Ishikawa (cell line): ENCODE data around the gene RPUSD4.

Experiments
- CEBPB ChIP-seq: IDR thresholded peaks from 2 replicates; pipeline ENCODE4 v1.6.1; 2012
- CREB1 ChIP-seq: IDR thresholded peaks from 2 replicates; pipeline ENCODE4 v1.6.1; 2012; ENCODE audit warnings: low read depth
- EGR1 ChIP-seq: IDR thresholded peaks from 2 replicates; pipeline ENCODE4 v1.6.1; 2012
- EP300 ChIP-seq: IDR thresholded peaks from 2 replicates; pipeline ENCODE4 v1.6.1; 2012; ENCODE audit warnings: borderline replicate concordance
- FOXM1 ChIP-seq: IDR thresholded peaks from 2 replicates; pipeline ENCODE4 v1.6.1; 2012; ENCODE audit warnings: low read depth, borderline replicate concordance
- NFIC ChIP-seq: IDR thresholded peaks from 2 replicates; pipeline ENCODE4 v1.6.1; 2012
- RAD21 ChIP-seq: IDR thresholded peaks from 2 replicates; pipeline ENCODE4 v1.6.1; 2012; ENCODE audit warnings: low read depth
- TAF1 ChIP-seq: IDR thresholded peaks from 2 replicates; pipeline ENCODE4 v1.6.1; 2012; ENCODE audit warnings: low read depth, mild to moderate bottlenecking
- TCF12 ChIP-seq: IDR thresholded peaks from 2 replicates; pipeline ENCODE4 v1.6.1; 2012; ENCODE audit warnings: low read depth
- TEAD4 ChIP-seq: IDR thresholded peaks from 2 replicates; pipeline ENCODE4 v1.6.1; 2012
- YY1 ChIP-seq: IDR thresholded peaks from 2 replicates; pipeline ENCODE4 v1.6.1; 2012; ENCODE audit warnings: low read depth
- TF ChIP-seq, protein P1 (sequence below): IDR thresholded peaks from 2 replicates; pipeline ENCODE4 v1.6.1; 2012
- TF ChIP-seq, protein P2 (sequence below): IDR thresholded peaks from 2 replicates; pipeline ENCODE4 v1.6.1; 2012
- TF ChIP-seq, protein P3 (sequence below): IDR thresholded peaks from 2 replicates; pipeline ENCODE4 v1.6.1; 2012; ENCODE audit warnings: low read depth, mild to moderate bottlenecking

The RPUSD4 gene

DNA sequence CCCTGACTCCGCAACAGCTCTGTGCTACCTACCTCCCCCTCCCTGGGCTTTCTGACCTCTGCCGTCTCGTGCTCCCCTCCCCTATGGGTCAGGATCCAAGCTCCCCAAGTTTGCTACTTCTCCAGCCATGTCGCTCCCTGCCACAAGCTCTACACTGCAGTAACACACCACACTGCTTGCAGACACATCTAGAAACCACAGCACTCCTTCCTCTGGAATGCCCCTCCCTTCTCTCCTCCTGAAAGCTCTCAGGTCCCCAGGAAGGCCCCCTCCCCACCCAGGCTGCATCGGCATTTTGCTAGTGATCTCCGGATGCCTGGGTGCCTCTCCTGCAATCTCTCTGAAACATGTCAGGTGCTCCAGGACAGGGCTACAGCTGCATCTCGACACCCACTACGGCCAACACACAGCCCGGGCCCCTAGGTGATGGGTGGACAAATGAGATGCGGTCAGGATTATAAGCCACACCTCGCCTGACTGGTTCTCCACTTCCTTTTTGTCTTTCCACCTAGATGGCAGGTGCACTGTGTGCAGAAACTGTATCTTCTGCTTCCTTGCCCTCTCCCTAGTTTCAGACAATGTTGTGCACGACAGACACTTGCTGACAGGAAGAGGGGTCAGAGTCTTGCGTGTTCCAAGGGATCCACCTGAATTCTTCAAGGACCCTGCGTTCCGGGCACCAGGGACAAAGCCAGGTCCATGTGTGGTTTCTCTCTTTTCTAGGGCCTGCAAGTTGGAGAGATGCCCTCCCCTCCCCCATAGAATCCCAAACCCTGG, 22.9 kb downstream of the RPUSD4 start:
- TF ChIP-seq, protein P1, sequence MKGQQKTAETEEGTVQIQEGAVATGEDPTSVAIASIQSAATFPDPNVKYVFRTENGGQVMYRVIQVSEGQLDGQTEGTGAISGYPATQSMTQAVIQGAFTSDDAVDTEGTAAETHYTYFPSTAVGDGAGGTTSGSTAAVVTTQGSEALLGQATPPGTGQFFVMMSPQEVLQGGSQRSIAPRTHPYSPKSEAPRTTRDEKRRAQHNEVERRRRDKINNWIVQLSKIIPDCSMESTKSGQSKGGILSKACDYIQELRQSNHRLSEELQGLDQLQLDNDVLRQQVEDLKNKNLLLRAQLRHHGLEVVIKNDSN = no peak
- TF ChIP-seq NFIC = no peak

DNA sequence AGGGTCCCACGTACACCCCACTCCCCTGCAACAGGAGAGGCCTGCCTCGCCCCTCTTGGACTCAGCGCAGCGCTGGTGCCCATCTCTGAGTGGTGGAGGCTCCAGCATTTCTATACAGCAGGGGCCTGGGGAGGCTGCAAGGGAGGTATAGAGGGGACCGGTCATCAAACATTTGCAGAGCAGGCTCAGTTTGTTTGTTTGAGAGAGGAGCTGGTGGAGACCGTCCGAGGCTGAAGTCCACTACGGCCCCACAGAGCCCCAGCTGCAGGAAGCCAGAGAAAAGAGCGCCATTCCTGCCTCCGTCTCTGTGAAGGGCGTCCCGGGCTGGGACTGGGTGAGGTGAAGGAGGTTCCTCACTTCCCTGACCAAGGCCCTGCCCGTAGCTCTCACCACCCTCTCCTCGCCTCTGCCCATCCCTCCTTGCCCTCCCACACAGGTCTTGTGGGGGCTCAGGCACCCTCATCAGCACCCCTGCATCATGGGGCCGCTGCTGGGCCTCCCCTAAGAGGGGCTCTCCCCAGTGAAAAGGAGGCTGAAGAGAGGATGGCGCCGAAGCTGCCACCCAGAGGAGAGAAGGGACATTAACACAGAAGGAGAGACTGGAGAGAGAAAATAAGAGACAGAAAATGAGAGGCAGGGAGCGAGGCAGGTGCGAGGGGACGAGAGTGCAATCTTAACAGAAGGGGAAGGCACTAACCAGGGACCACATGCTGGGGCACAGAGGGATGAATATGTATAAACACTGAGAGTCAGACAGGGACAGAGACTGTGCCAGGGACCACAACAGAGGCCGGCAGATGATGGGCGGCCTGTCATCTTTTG, 24.5 kb downstream of the RPUSD4 start:
- peak; percentile 27 for TF ChIP-seq RAD21
- TF ChIP-seq, protein P2, sequence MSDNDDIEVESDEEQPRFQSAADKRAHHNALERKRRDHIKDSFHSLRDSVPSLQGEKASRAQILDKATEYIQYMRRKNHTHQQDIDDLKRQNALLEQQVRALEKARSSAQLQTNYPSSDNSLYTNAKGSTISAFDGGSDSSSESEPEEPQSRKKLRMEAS = no peak

DNA sequence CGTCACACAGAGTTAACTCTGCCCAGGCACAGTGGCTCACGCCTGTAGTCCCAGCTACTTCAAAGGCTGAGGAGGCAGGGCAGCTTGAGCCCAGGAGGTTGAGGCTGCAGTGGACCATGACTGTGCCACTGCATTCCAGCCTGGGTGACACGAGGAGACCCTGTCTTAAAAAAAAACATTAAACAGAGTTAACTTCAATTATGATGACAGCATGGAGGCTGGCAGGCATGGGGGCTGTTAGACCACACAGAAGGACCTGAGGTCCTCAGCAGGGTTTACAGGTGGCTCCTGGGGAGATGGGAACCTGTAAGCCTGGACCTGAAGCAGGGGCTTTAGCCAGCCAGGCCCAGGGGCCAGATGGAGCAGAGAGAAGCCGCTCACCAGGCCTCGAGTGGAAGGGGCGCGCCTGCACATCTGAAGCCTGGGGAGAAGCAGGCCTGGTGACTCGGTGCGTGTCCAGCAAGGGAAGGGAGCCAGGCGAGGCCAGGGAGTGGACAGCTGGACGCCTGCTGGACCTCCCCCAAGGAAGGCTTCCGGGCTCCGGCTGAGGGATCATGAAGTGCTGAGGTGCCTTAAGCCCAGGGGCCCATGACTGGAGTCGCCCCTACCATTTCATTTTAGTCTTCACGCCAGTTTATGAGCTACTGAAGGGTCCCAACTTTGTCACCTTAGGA, 25.3 kb downstream of the RPUSD4 start:
- TF ChIP-seq NFIC (no peak), CREB1 (no peak), YY1 (no peak), TEAD4 (no peak)
- TF ChIP-seq, protein P3, sequence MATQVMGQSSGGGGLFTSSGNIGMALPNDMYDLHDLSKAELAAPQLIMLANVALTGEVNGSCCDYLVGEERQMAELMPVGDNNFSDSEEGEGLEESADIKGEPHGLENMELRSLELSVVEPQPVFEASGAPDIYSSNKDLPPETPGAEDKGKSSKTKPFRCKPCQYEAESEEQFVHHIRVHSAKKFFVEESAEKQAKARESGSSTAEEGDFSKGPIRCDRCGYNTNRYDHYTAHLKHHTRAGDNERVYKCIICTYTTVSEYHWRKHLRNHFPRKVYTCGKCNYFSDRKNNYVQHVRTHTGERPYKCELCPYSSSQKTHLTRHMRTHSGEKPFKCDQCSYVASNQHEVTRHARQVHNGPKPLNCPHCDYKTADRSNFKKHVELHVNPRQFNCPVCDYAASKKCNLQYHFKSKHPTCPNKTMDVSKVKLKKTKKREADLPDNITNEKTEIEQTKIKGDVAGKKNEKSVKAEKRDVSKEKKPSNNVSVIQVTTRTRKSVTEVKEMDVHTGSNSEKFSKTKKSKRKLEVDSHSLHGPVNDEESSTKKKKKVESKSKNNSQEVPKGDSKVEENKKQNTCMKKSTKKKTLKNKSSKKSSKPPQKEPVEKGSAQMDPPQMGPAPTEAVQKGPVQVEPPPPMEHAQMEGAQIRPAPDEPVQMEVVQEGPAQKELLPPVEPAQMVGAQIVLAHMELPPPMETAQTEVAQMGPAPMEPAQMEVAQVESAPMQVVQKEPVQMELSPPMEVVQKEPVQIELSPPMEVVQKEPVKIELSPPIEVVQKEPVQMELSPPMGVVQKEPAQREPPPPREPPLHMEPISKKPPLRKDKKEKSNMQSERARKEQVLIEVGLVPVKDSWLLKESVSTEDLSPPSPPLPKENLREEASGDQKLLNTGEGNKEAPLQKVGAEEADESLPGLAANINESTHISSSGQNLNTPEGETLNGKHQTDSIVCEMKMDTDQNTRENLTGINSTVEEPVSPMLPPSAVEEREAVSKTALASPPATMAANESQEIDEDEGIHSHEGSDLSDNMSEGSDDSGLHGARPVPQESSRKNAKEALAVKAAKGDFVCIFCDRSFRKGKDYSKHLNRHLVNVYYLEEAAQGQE = no peak
- TF ChIP-seq, protein P1 = no peak

DNA sequence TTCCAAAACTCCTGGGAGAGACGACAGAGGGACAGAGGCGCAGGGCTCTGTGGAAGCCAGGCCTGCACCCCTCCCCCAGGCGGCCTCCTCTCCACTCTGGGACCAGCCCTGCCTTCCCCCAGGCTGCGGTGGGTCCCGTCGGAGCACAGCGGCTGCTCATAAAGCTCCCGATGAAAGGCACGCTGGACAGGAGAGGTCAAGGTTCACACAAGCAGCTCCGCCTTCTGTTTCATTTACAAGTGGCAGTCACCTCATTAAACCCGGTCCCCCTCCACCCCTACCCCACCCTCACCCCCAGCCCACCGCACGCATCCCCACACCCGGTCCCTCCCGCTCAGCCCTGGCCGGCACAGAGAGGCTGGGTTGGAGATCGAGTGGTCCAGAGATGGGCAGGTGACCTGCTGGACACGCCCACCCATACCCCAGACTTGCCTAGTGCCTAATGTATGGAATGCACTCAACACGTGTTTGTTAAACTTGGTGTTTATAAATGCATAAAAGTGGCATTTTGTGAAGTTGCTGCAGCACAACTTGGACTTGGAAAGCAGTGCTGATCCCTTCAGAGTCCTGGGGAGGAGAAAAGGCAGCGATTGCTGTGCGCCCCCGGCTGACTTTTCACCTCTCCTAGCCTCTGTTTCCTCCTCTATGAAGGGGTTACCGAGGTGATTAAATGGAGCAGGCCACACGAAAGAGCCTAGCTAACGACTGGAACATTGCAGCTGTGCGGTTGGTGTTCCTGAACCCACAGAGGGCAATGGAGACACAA, 26.0 kb downstream of the RPUSD4 start:
- no peak for TF ChIP-seq FOXM1

DNA sequence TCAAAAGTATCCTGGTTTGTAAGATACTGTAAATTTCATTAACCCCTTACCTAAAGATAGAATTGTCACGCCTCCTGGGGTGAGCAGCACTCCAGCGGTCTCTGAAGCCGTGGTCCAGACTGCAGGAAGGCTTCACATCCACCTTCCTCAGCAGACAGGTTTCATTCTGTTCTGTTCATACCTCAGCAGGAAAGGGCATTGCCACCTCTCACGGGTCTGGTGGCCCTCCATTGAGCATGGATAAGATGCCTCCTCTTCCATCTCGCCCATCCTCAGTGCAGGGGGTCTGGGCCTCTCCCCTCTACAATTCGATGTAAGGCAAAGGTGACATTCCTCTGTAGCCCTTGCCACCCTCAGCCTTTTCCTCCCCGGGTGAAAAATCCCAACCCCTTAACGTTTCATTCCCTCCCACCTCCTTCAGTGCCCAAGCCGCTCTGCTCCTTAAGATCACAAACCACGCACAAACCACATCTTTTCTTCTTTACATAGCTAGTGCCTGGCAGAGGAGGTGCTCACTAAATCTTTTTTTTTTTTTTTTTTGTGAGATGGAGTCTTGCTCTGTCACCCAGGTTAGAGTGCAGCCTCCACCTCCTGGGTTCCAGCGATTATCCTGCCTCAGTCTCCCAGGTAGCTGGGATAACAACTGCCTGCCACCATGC, 28.5 kb downstream of the RPUSD4 start:
- TF ChIP-seq EGR1 (no peak), NFIC (no peak), TEAD4 (no peak), TCF12 (no peak), EP300 (no peak), TAF1 (no peak), CEBPB (no peak)
- TF ChIP-seq, protein P2 = no peak
- TF ChIP-seq, protein P1 = no peak

DNA sequence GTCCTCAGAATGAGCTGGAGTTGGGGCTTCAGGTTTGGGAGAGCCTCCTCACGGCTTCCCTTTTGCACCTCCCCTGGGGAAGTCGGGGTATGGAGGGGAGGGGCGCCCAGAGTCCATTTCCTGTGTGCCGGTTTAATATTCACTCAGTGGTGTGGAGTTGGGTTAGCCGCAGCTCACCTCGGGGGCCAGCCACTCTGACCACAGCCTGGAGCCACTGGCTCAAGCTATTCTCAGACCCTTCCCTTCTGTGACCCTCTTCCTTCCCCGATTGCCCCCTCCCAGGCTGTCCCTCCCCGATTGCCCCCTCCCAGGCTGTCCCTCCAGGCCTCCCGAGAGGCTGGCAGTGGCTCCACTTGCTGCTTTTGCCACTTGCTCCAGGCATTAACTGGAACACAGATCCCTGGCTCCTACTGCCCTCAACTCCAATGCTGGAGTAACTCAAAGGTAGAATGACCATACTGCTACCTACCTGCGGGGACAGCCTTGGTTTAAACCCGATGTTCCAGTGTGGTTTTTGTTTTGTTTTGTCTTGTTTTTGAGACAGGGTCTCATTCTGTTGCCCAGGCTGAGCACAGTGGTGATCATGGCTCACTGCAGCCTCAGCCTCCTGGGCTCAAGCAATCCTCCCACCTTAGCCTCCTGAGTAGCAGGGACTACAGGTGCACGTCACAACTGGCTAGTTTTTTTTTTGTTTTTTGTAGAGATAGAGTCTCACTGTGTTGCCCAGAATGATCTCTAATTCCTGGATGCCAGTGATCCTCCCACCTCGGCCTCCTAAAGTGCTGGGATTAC, 29.3 kb downstream of the RPUSD4 start:
- TF ChIP-seq TEAD4 (no peak), TAF1 (no peak), CEBPB (no peak), TCF12 (no peak), YY1 (no peak), EP300 (no peak), RAD21 (no peak), NFIC (no peak), FOXM1 (no peak), CREB1 (no peak)
- TF ChIP-seq, protein P1 = no peak
- TF ChIP-seq, protein P2 = no peak
- TF ChIP-seq, protein P3 = no peak
